ENCODE data around the gene TMEM121B.

GRCh38 chr22:17106785-17107546 is 14.2 kb downstream of the TMEM121B start:
- TF ChIP-seq CTCF (IDR thresholded peaks at IDR 0.05) (no peak), POLR2A (IDR thresholded peaks at IDR 0.05) (no peak), EP300 (IDR thresholded peaks at IDR 0.05) (no peak)

Measured in suprapubic skin (tissue), 3 donors.